K562 (cell line): ENCODE measurements around the gene AURKB. TPM values are rescaled to one million over a fixed set of nuclear protein-coding genes. Genes with fewer than 3 reads are reported as not detected.

Experiments
- BACH1 ChIP-seq: fragments of 200-800 bp; sonication (Bioruptor generic); IDR thresholded peaks from 2 replicates; pipeline ENCODE4 v1.6.1; 2016; ENCODE audit warnings: missing genetic modification characterization, missing compliant biosample characterization
- E2F3 ChIP-seq: fragments of 250-450 bp; sonication (Bioruptor Pico); IDR thresholded peaks from 2 replicates; pipeline ENCODE4 v1.4.0; 2020; ENCODE audit warnings: mild to moderate bottlenecking
- EZH2 ChIP-seq: IDR thresholded peaks from 2 replicates; pipeline ENCODE4 v1.6.1; 2012; ENCODE audit warnings: low read depth, mild to moderate bottlenecking, inconsistent platforms, low read length, borderline replicate concordance
- MEF2D ChIP-seq: conservative IDR thresholded peaks from 2 replicates; pipeline ENCODE4 v1.6.1; 2016; ENCODE audit warnings: low read depth, missing genetic modification characterization, missing compliant biosample characterization
- MTF1 ChIP-seq: fragments of 250-450 bp; sonication (Bioruptor Pico); IDR thresholded peaks from 2 replicates; pipeline ENCODE4 v1.9.0; 2021; ENCODE audit warnings: moderate library complexity, mild to moderate bottlenecking, inconsistent platforms, borderline replicate concordance
- PHTF2 ChIP-seq: fragments of 250-450 bp; sonication (Bioruptor Pico); IDR thresholded peaks from 2 replicates; pipeline ENCODE4 v1.5.0; 2021; ENCODE audit warnings: mild to moderate bottlenecking
- SIN3A ChIP-seq, 2 experiments: fragments of 150-350 bp in 1 of 2; IDR thresholded peaks; 2 replicates each; pipeline ENCODE4 v1.6.1; 2011 to 2016; ENCODE audit warnings: borderline replicate concordance in 2 of 2, low read depth in 2 of 2, low read length in 2 of 2, mild to moderate bottlenecking in 2 of 2, moderate library complexity in 2 of 2; ENCODE audit not compliant: control insufficient read depth in 1 of 2
- TFAP4 ChIP-seq: sonication (generic); formaldehyde crosslinking; IDR thresholded peaks from 2 replicates; pipeline ENCODE4 v1.8.0; 2022; ENCODE audit warnings: missing genetic modification reagents, mild to moderate bottlenecking, moderate library complexity, borderline replicate concordance
- ZFPM2 ChIP-seq: fragments of 250-450 bp; sonication (Bioruptor Pico); IDR thresholded peaks from 2 replicates; pipeline ENCODE4 v1.5.1; 2022; ENCODE audit warnings: mild to moderate bottlenecking
- ZNF274 ChIP-seq: IDR thresholded peaks from 2 replicates; pipeline ENCODE4 v1.6.1; 2011; ENCODE audit warnings: low read depth, mild to moderate bottlenecking, low read length, moderate library complexity, borderline replicate concordance
- ZNF79 ChIP-seq: fragments of 250-450 bp; sonication (Bioruptor Pico); IDR thresholded peaks from 2 replicates; pipeline ENCODE4 v1.4.0; 2020; ENCODE audit warnings: low read depth, mild to moderate bottlenecking, moderate library complexity
- polyA plus RNA-seq, 8 experiments: library from polyadenylated mRNA; depleted of rRNA in 4 of 8; stranded (reverse) in 5 of 8; unstranded in 3 of 8; fragments of >200 nt; fragmentation: Nextera tagmentation in 2 of 8; fragmentation: Illumina TruSeq in 1 of 8; extraction: Ambion mirVana in 2 of 8; extraction: Trizol in 1 of 8; gene quantifications; 2 replicates each; pipeline versions ENCODE4 v1.2.1 to v1.2.3, GENCODE V29; 2011 to 2014; ENCODE audit warnings: inconsistent platforms in 1 of 8, missing spikeins in 1 of 8
- total RNA-seq, 7 experiments: library from RNA; depleted of rRNA in 6 of 7; stranded (reverse); fragments of >200 nt in 6 of 7; fragmentation: Illumina TruSeq in 2 of 7; extraction: Trizol in 2 of 7; gene quantifications; 2 replicates each; pipeline versions ENCODE4 v1.2.1 to v1.2.3, GENCODE V29; 2011 to 2021; ENCODE audit warnings: low replicate concordance in 1 of 7
- TF ChIP-seq, protein P1 (sequence below): fragments of 250-450 bp; sonication (Bioruptor Pico); IDR thresholded peaks from 2 replicates; pipeline ENCODE4 v1.4.0; 2020; ENCODE audit warnings: mild to moderate bottlenecking, moderate library complexity
- TF ChIP-seq, protein P2 (sequence below): sonication (generic); formaldehyde crosslinking; IDR thresholded peaks from 2 replicates; pipeline ENCODE4 v1.8.0; 2023; ENCODE audit warnings: mild to moderate bottlenecking, missing genetic modification reagents
- TF ChIP-seq, protein P3 (sequence below): fragments of 250-450 bp; sonication (Bioruptor Pico); IDR thresholded peaks from 2 replicates; pipeline ENCODE4 v1.4.0; 2020
- TF ChIP-seq, protein P4 (sequence below): conservative IDR thresholded peaks from 2 replicates; pipeline ENCODE4 v1.6.1; 2011; ENCODE audit warnings: low read depth, mild to moderate bottlenecking, low read length; ENCODE audit not compliant: control insufficient read depth

Gene AURKB
- total and polyA plus RNA-seq, 9 of the 15 experiments (the other 6 are each of a cell fraction or from before 2014, with no cell fraction given), result 27.2 to 114 (median 74.8) TPM

DNA sequence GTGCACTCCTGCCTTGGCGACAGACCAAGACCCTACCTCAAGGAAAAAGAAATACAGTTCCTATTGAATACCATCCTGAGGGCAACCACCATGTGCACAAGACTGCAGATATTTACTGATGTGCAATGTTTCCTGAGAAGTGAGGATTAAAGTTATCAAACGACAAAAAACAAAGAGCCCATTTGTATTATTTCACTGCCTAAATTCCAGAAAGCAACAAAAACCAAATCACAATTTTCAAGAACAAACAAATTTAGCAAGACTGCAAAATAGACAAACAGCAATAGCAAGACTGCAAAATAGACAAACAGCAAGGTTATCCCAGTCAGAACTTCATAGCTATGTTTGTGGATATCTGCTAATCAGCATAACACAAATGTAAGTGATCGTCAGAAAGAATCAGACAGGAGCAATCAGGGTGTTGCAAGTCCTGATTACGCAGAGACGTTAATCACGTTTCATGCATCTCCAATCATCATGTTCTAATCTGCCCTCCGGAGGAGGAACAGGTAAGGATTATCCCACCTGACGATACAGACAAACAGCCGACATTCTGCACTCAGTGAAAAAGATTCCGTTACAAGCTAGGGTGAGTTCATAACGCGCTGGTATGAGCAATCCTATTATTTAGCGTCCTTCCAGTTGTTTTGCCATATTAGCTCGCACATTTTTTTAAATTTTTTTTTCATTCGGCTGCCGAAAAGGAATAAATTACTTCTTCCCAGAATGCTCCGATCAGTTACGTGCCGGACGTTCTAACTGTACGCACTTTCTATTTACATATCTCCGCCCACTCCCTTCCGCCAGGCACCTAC lies 37.1 kb downstream of the AURKB start (continued):
- TF ChIP-seq, protein P1, sequence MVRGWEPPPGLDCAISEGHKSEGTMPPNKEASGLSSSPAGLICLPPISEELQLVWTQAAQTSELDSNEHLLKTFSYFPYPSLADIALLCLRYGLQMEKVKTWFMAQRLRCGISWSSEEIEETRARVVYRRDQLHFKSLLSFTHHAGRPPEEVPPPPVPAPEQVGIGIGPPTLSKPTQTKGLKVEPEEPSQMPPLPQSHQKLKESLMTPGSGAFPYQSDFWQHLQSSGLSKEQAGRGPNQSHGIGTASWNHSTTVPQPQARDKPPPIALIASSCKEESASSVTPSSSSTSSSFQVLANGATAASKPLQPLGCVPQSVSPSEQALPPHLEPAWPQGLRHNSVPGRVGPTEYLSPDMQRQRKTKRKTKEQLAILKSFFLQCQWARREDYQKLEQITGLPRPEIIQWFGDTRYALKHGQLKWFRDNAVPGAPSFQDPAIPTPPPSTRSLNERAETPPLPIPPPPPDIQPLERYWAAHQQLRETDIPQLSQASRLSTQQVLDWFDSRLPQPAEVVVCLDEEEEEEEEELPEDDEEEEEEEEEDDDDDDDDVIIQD (CRISPR knock-in tag), result no peak
- TF ChIP-seq, protein P2, sequence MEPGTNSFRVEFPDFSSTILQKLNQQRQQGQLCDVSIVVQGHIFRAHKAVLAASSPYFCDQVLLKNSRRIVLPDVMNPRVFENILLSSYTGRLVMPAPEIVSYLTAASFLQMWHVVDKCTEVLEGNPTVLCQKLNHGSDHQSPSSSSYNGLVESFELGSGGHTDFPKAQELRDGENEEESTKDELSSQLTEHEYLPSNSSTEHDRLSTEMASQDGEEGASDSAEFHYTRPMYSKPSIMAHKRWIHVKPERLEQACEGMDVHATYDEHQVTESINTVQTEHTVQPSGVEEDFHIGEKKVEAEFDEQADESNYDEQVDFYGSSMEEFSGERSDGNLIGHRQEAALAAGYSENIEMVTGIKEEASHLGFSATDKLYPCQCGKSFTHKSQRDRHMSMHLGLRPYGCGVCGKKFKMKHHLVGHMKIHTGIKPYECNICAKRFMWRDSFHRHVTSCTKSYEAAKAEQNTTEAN (CRISPR knock-in tag), result no peak
- TF ChIP-seq, protein P3, sequence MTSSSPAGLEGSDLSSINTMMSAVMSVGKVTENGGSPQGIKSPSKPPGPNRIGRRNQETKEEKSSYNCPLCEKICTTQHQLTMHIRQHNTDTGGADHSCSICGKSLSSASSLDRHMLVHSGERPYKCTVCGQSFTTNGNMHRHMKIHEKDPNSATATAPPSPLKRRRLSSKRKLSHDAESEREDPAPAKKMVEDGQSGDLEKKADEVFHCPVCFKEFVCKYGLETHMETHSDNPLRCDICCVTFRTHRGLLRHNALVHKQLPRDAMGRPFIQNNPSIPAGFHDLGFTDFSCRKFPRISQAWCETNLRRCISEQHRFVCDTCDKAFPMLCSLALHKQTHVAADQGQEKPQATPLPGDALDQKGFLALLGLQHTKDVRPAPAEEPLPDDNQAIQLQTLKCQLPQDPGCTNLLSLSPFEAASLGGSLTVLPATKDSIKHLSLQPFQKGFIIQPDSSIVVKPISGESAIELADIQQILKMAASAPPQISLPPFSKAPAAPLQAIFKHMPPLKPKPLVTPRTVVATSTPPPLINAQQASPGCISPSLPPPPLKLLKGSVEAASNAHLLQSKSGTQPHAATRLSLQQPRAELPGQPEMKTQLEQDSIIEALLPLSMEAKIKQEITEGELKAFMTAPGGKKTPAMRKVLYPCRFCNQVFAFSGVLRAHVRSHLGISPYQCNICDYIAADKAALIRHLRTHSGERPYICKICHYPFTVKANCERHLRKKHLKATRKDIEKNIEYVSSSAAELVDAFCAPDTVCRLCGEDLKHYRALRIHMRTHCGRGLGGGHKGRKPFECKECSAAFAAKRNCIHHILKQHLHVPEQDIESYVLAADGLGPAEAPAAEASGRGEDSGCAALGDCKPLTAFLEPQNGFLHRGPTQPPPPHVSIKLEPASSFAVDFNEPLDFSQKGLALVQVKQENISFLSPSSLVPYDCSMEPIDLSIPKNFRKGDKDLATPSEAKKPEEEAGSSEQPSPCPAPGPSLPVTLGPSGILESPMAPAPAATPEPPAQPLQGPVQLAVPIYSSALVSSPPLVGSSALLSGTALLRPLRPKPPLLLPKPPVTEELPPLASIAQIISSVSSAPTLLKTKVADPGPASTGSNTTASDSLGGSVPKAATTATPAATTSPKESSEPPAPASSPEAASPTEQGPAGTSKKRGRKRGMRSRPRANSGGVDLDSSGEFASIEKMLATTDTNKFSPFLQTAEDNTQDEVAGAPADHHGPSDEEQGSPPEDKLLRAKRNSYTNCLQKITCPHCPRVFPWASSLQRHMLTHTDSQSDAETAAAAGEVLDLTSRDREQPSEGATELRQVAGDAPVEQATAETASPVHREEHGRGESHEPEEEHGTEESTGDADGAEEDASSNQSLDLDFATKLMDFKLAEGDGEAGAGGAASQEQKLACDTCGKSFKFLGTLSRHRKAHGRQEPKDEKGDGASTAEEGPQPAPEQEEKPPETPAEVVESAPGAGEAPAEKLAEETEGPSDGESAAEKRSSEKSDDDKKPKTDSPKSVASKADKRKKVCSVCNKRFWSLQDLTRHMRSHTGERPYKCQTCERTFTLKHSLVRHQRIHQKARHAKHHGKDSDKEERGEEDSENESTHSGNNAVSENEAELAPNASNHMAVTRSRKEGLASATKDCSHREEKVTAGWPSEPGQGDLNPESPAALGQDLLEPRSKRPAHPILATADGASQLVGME (CRISPR knock-in tag), result no peak
- peak; percentile 80 for TF ChIP-seq MEF2D (tag)
- 0 out of 2 replicates have a peak, but pooled peaks have one; percentile 40 for TF ChIP-seq ZNF274
- TF ChIP-seq E2F3, result no peak; the same call in 1 of the 2 replicates
- no peak for TF ChIP-seq ZNF79
- no peak; the same call in 1 of the 2 replicates for TF ChIP-seq TFAP4
- TF ChIP-seq, protein P4, sequence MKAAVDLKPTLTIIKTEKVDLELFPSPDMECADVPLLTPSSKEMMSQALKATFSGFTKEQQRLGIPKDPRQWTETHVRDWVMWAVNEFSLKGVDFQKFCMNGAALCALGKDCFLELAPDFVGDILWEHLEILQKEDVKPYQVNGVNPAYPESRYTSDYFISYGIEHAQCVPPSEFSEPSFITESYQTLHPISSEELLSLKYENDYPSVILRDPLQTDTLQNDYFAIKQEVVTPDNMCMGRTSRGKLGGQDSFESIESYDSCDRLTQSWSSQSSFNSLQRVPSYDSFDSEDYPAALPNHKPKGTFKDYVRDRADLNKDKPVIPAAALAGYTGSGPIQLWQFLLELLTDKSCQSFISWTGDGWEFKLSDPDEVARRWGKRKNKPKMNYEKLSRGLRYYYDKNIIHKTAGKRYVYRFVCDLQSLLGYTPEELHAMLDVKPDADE, result peak; percentile 97; the same call in 1 of the 2 replicates
- peak; percentile 95 for TF ChIP-seq ZFPM2
- no peak for TF ChIP-seq EZH2
- TF ChIP-seq SIN3A (IDR thresholded peaks at IDR 0.05; ENCODE audit: borderline replicate concordance in 2 of 2, control insufficient read depth in 1 of 2, low read depth in 2 of 2, low read length in 2 of 2), result peak; percentile 95 to 97; a peak in 2 of 4 replicates
- TF ChIP-seq MTF1 (CRISPR knock-in tag), result no peak
- peak; percentile 94 for TF ChIP-seq PHTF2 (CRISPR knock-in tag)
- TF ChIP-seq BACH1, result peak; percentile 84
